Stimulated activated CD8-positive, alpha-beta memory T cell treated with anti-CD3 and anti-CD28 coated beads, Interleukin-2, amount 100 ng/mL, for 1 hour (primary cell): ENCODE measurements around the gene WDFY2.
"Not testable (repeated sequence)": the region's sequence is repeated elsewhere in the genome, so short reads cannot be mapped to it uniquely, and the experiment has no call there.

Experiments
- DNase-seq, 2 donors: peaks; one replicate each; pipeline ENCODE4 v3.0.0-alpha.2; 2020; ENCODE audit warnings: low read depth in 2 of 2

Gene WDFY2

GRCh38 chr13:51632591-51633362 is 48.5 kb downstream of the WDFY2 start:
- DNase-seq, result no peak

GRCh38 chr13:51635137-51635878 is 51.0 kb downstream of the WDFY2 start:
- no peak for DNase-seq

- no peak for DNase-seq
These were observed 52.2 kb downstream of the WDFY2 start for GRCh38 chr13:51636349-51636890.

GRCh38 chr13:51637852-51638215 is 53.6 kb downstream of the WDFY2 start:
- DNase-seq, result no peak

- DNase-seq, result no peak
These were observed 54.1 kb downstream of the WDFY2 start for GRCh38 chr13:51638216-51638871.

GRCh38 chr13:51639171-51639570 is 54.9 kb downstream of the WDFY2 start:
- DNase-seq, result no peak

GRCh38 chr13:51640696-51641095 is 56.4 kb downstream of the WDFY2 start:
- not testable (repeated sequence) for DNase-seq

- DNase-seq, result no peak
These were observed 59.0 kb downstream of the WDFY2 start for GRCh38 chr13:51643105-51643881.

GRCh38 chr13:51643882-51644281 is 59.6 kb downstream of the WDFY2 start:
- no peak for DNase-seq

- no peak for DNase-seq
These were observed 60.4 kb downstream of the WDFY2 start for GRCh38 chr13:51644654-51645053.

GRCh38 chr13:51645154-51645650 is 60.9 kb downstream of the WDFY2 start:
- no peak for DNase-seq

GRCh38 chr13:51645761-51646670 is 61.8 kb downstream of the WDFY2 start:
- no peak for DNase-seq

- no peak for DNase-seq
These were observed 62.8 kb downstream of the WDFY2 start for GRCh38 chr13:51647067-51647466.

GRCh38 chr13:51652193-51652592 is 67.9 kb downstream of the WDFY2 start:
- not testable (repeated sequence) for DNase-seq

- DNase-seq, result no peak
These were observed 75.2 kb downstream of the WDFY2 start for GRCh38 chr13:51659276-51660127.

- no peak for DNase-seq
These were observed 76.6 kb downstream of the WDFY2 start for GRCh38 chr13:51660813-51661212.

GRCh38 chr13:51663973-51664957 is 80.0 kb downstream of the WDFY2 start:
- DNase-seq, result no peak

GRCh38 chr13:51665456-51665855 is 81.2 kb downstream of the WDFY2 start:
- DNase-seq, result no peak
